ENCODE results near the gene PLK4. TPM values are rescaled to one million over a fixed set of nuclear protein-coding genes. Genes with fewer than 3 reads are reported as not detected.

The PLK4 gene
- total RNA-seq, 5 donors from 2014 or later (not counting 1 experiment from before 2014, with no cell fraction given), result 1.7 to 5.6 (median 1.9) TPM

DNA sequence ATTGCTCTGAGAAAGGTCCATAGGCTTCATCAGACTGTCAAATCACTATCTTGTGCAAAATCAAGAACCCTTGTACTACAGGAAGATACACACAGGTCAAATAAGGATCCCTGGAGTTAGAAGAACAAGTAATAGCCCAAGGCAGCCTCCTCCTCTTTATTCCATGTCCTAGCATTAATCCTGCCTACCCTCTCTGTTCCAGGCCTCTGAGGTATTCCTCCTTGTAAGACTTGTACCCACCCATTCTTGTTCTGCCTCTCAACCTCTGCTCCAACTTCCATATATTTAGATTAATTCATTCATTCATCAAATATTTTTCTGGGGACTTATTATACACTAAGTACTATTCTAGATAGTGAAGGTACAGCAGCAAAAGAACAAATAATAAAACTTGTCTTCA lies 10.4 kb upstream of the PLK4 start:
- ChIA-PET POLR2A (no interaction called here), CTCF (no interaction called here)
- H3K27me3 ChIP-seq (replicated peaks in 1 of 2; ENCODE audit: control insufficient read depth in 2 of 2, extremely low read depth in 1 of 2, insufficient read depth in 2 of 2, low read length in 1 of 2), result no peaks in the 10 kb centered on the region
- peaks cover 5% of the 10 kb centered on the region for H3K36me3 Mint-ChIP-seq
- no peak for DNase-seq
- no peak overlapping the region for H3K4me3 ChIP-seq (ENCODE audit: control insufficient read depth in 1 of 2, extremely low read depth in 1 of 2, low read length in 1 of 2)
- ATAC-seq (replicated peaks in 1 of 4), result no peak
- H3K4me3 Mint-ChIP-seq, result no peak overlapping the region
- no peak overlapping the region for H3K27ac Mint-ChIP-seq
- no peaks in the 10 kb centered on the region for H3K9me3 ChIP-seq
- no peaks in the 10 kb centered on the region for H3K4me1 ChIP-seq (ENCODE audit: control insufficient read depth in 1 of 2, extremely low read depth in 1 of 2, insufficient read depth in 2 of 2, low read length in 2 of 2)
- H3K9me3 Mint-ChIP-seq, result no peaks in the 10 kb centered on the region
- H3K27me3 Mint-ChIP-seq, result no peaks in the 10 kb centered on the region
- H3K36me3 ChIP-seq (ENCODE audit: control insufficient read depth in 2 of 2, extremely low read depth in 1 of 2, insufficient read depth in 1 of 2, low read length in 1 of 2), result no peaks in the 10 kb centered on the region
- H3K4me1 Mint-ChIP-seq, result no peaks in the 10 kb centered on the region
- H3K27ac ChIP-seq (ENCODE audit: low read length), result no peak overlapping the region

- Mint-ChIP-seq H3K27ac (no peak overlapping the region), H3K4me1 (no peaks in the 10 kb centered on the region)
Measured at GRCh38 chr4:127870688-127871087, 10.0 kb upstream of the PLK4 start.

DNA sequence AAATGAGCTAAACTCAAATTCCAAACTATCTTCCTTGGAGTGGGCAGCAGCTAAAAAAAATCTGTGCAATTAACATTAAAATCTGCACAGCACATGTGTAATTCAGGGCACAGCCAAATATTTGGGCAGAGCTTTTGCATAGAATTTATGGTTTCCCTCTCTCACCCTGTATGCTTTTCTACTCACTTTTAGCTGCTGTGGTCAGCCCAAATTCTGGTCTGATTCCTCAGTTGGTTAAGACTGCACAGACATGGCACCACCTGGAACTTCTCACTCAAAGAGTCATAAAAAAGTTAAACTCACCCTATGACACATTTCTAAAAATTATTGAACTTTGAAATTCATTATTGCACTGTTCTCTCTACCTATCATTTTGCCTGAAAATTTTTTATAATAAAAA lies 4.9 kb upstream of the PLK4 start:
- ATAC-seq (replicated peaks in 1 of 4), result no peak
- no peak for DNase-seq
- Mint-ChIP-seq H3K4me1 (peaks cover 14 to 16% (median 16%) of the 10 kb centered on the region in 3 donors), H3K27ac (no peak overlapping the region), H3K36me3 (peaks cover 7% of the 10 kb centered on the region), H3K9me3 (no peaks in the 10 kb centered on the region), H3K27me3 (no peaks in the 10 kb centered on the region), H3K4me3 (no peak overlapping the region)
- no peaks in the 10 kb centered on the region for H3K36me3 ChIP-seq (ENCODE audit: control insufficient read depth in 2 of 2, extremely low read depth in 1 of 2, insufficient read depth in 1 of 2, low read length in 1 of 2)
- no peaks in the 10 kb centered on the region for H3K9me3 ChIP-seq
- H3K4me1 ChIP-seq (ENCODE audit: control insufficient read depth in 1 of 2, extremely low read depth in 1 of 2, insufficient read depth in 2 of 2, low read length in 2 of 2), result peaks cover 5 to 6% of the 10 kb centered on the region in 2 experiments
- ChIA-PET POLR2A (interaction anchor here in 1 of 2 donors (0.7 kb wide), 1 partner anchor 57 kb away, joined by 4 read pairs; no protein-coding TSS in a partner anchor), CTCF (interaction anchor here in 1 of 2 donors (0.5 kb wide), 1 partner anchor 1327 kb away, joined by 3 read pairs; no protein-coding TSS in a partner anchor)
- H3K27me3 ChIP-seq (replicated peaks in 1 of 2; ENCODE audit: control insufficient read depth in 2 of 2, extremely low read depth in 1 of 2, insufficient read depth in 2 of 2, low read length in 1 of 2), result no peaks in the 10 kb centered on the region
- H3K4me3 ChIP-seq (ENCODE audit: control insufficient read depth in 1 of 2, extremely low read depth in 1 of 2, low read length in 1 of 2), result no peak overlapping the region
- no peak overlapping the region for H3K27ac ChIP-seq (ENCODE audit: low read length)

More at GRCh38 chr4:127870688-127871087, 10.0 kb upstream of the PLK4 start:
- Mint-ChIP-seq H3K27me3 (no peaks in the 10 kb centered on the region), H3K4me3 (no peak overlapping the region), H3K36me3 (peaks cover 7% of the 10 kb centered on the region), H3K9me3 (no peaks in the 10 kb centered on the region)
- Histone ChIP-seq H3K4me3 (ENCODE audit: control insufficient read depth in 1 of 2, extremely low read depth in 1 of 2, low read length in 1 of 2) (no peak overlapping the region), H3K27ac (ENCODE audit: low read length) (no peak overlapping the region), H3K27me3 (replicated peaks in 1 of 2; ENCODE audit: control insufficient read depth in 2 of 2, extremely low read depth in 1 of 2, insufficient read depth in 2 of 2, low read length in 1 of 2) (no peaks in the 10 kb centered on the region), H3K36me3 (ENCODE audit: control insufficient read depth in 2 of 2, extremely low read depth in 1 of 2, insufficient read depth in 1 of 2, low read length in 1 of 2) (no peaks in the 10 kb centered on the region), H3K9me3 (no peaks in the 10 kb centered on the region), H3K4me1 (ENCODE audit: control insufficient read depth in 1 of 2, extremely low read depth in 1 of 2, insufficient read depth in 2 of 2, low read length in 2 of 2) (no peaks in the 10 kb centered on the region)
- ATAC-seq (replicated peaks in 1 of 4), result no peak
- 89% methylated on average over 3 of the region's 3 CpGs for WGBS (ENCODE audit: insufficient coverage)
- POLR2A ChIA-PET, result no interaction called here
- CTCF ChIA-PET, result no interaction called here
- no peak for DNase-seq

DNA sequence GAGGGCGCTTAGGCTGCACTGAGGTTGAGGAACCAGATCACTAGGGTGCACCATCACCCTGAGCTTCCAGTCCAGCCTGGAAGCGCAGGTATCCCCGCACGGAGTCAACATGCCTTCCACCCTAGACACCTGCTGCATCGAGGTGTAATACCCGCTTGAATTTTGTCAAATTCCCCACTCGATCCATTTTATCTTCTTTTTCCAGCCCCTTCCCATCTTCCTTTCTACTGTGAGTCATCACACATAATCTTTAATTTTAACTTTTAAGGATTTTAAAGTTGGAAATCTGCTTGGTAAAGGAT lies 821 bp downstream of the PLK4 start:
- Histone ChIP-seq H3K4me1 (ENCODE audit: control insufficient read depth in 1 of 2, extremely low read depth in 1 of 2, insufficient read depth in 2 of 2, low read length in 2 of 2) (peaks cover 9 to 11% of the 10 kb centered on the region in 2 experiments), H3K9me3 (no peaks in the 10 kb centered on the region), H3K27ac (ENCODE audit: low read length) (no peak overlapping the region), H3K4me3 (ENCODE audit: control insufficient read depth in 1 of 2, extremely low read depth in 1 of 2, low read length in 1 of 2) (peak overlapping the region; percentile 76 to 97), H3K27me3 (replicated peaks in 1 of 2; ENCODE audit: control insufficient read depth in 2 of 2, extremely low read depth in 1 of 2, insufficient read depth in 2 of 2, low read length in 1 of 2) (no peaks in the 10 kb centered on the region), H3K36me3 (ENCODE audit: control insufficient read depth in 2 of 2, extremely low read depth in 1 of 2, insufficient read depth in 1 of 2, low read length in 1 of 2) (no peaks in the 10 kb centered on the region)
- ATAC-seq (replicated peaks in 1 of 4), result peak in 1 of 4 experiments; percentile 4
- Mint-ChIP-seq H3K4me1 (peaks cover 24 to 28% (median 25%) of the 10 kb centered on the region in 3 donors), H3K9me3 (no peaks in the 10 kb centered on the region), H3K4me3 (peak overlapping the region; percentile 98 to 100 (median 98)), H3K27ac (peak overlapping the region in 1 of 2 donors; percentile 94), H3K27me3 (no peaks in the 10 kb centered on the region), H3K36me3 (peaks cover 8% of the 10 kb centered on the region)
- DNase-seq, result peak in 2 of 35 experiments; percentile 3 to 4
- ChIA-PET POLR2A (interaction anchor here in 1 of 2 donors (0.7 kb wide), 1 partner anchor 84 kb away, joined by 4 read pairs; no protein-coding TSS in a partner anchor), CTCF (interaction anchor here in 1 of 2 donors (1.6 to 2.3 kb wide), 2 partner anchors 8 to 84 kb away, joined by 4 to 6 read pairs; partner anchors contain the start of genes ABHD18 and MFSD8)
- 0% methylated on average over 4 of the region's 7 CpGs for WGBS (ENCODE audit: insufficient coverage)

GRCh38 chr4:127888559-127888958 lies 7.9 kb downstream of the PLK4 start:
- Histone ChIP-seq H3K27me3 (replicated peaks in 1 of 2; ENCODE audit: control insufficient read depth in 2 of 2, extremely low read depth in 1 of 2, insufficient read depth in 2 of 2, low read length in 1 of 2) (no peaks in the 10 kb centered on the region), H3K4me3 (ENCODE audit: control insufficient read depth in 1 of 2, extremely low read depth in 1 of 2, low read length in 1 of 2) (no peak overlapping the region), H3K9me3 (no peaks in the 10 kb centered on the region), H3K27ac (ENCODE audit: low read length) (no peak overlapping the region), H3K4me1 (ENCODE audit: control insufficient read depth in 1 of 2, extremely low read depth in 1 of 2, insufficient read depth in 2 of 2, low read length in 2 of 2) (no peaks in the 10 kb centered on the region), H3K36me3 (ENCODE audit: control insufficient read depth in 2 of 2, extremely low read depth in 1 of 2, insufficient read depth in 1 of 2, low read length in 1 of 2) (no peaks in the 10 kb centered on the region)
- no peaks in the 10 kb centered on the region for H3K27me3 Mint-ChIP-seq
- H3K9me3 Mint-ChIP-seq, result no peaks in the 10 kb centered on the region
- no CpG with 5 or more reads among the region's 1 CpG for WGBS (ENCODE audit: insufficient coverage)
- ATAC-seq (replicated peaks in 1 of 4) (no peak), DNase-seq (no peak)
- ChIA-PET POLR2A (interaction anchor here (0.5 to 0.8 kb wide), 3 partner anchors 57 to 143 kb away, joined by 3 to 7 read pairs (median 5); no protein-coding TSS in a partner anchor), CTCF (interaction anchor here in 1 of 2 donors (0.9 kb wide), 1 partner anchor 15 kb away, joined by 3 read pairs; no protein-coding TSS in a partner anchor)
- peaks cover 0 to 4% (median 0%) of the 10 kb centered on the region in 3 donors for H3K4me1 Mint-ChIP-seq
- no peak overlapping the region for H3K27ac Mint-ChIP-seq
- H3K36me3 Mint-ChIP-seq, result peaks cover 14% of the 10 kb centered on the region
- no peak overlapping the region for H3K4me3 Mint-ChIP-seq

DNA sequence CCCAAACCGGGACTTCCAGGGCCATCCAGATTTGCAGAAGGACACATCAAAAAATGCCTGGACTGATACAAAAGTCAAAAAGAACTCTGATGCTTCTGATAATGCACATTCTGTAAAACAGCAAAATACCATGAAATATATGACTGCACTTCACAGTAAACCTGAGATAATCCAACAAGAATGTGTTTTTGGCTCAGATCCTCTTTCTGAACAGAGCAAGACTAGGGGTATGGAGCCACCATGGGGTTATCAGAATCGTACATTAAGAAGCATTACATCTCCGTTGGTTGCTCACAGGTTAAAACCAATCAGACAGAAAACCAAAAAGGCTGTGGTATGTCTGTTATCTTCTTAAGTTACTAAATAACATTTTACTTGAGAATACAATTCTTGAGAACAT lies 9.2 kb downstream of the PLK4 start:
- WGBS (ENCODE audit: insufficient coverage), result 100% methylated on average over 1 of the region's 3 CpGs
- Histone ChIP-seq H3K9me3 (no peaks in the 10 kb centered on the region), H3K4me3 (ENCODE audit: control insufficient read depth in 1 of 2, extremely low read depth in 1 of 2, low read length in 1 of 2) (no peak overlapping the region), H3K36me3 (ENCODE audit: control insufficient read depth in 2 of 2, extremely low read depth in 1 of 2, insufficient read depth in 1 of 2, low read length in 1 of 2) (no peaks in the 10 kb centered on the region), H3K27ac (ENCODE audit: low read length) (no peak overlapping the region), H3K4me1 (ENCODE audit: control insufficient read depth in 1 of 2, extremely low read depth in 1 of 2, insufficient read depth in 2 of 2, low read length in 2 of 2) (no peaks in the 10 kb centered on the region), H3K27me3 (replicated peaks in 1 of 2; ENCODE audit: control insufficient read depth in 2 of 2, extremely low read depth in 1 of 2, insufficient read depth in 2 of 2, low read length in 1 of 2) (no peaks in the 10 kb centered on the region)
- Mint-ChIP-seq H3K4me3 (no peak overlapping the region), H3K27me3 (no peaks in the 10 kb centered on the region), H3K4me1 (peaks cover 0 to 4% (median 0%) of the 10 kb centered on the region in 3 donors), H3K27ac (no peak overlapping the region), H3K9me3 (no peaks in the 10 kb centered on the region), H3K36me3 (peaks cover 18% of the 10 kb centered on the region)
- ChIA-PET POLR2A (interaction anchor here in 1 of 2 donors (0.5 kb wide), 1 partner anchor 10 kb away, joined by 3 read pairs; no protein-coding TSS in a partner anchor), CTCF (interaction anchor here in 1 of 2 donors (1.9 kb wide), 1 partner anchor 8 kb away, joined by 6 read pairs; the partner anchor contains the start of gene PLK4)
- DNase-seq (no peak), ATAC-seq (replicated peaks in 1 of 4) (no peak)
